Mucosa of stomach (tissue), 1 donor: ENCODE data around the gene SLC1A6.

Experiments used
- H3K27me3 ChIP-seq: one replicate; pipeline ENCODE4 v1.7.0; 2013; ENCODE audit warnings: mild to moderate bottlenecking, low read length; ENCODE audit not compliant: control insufficient read depth, insufficient read depth
- H3K36me3 ChIP-seq: one replicate; pipeline ENCODE4 v1.7.0; 2013; ENCODE audit warnings: low read length; ENCODE audit not compliant: control insufficient read depth, insufficient read depth
- H3K4me1 ChIP-seq: one replicate; pipeline ENCODE4 v1.7.0; 2013; ENCODE audit warnings: mild to moderate bottlenecking, low read length; ENCODE audit not compliant: control insufficient read depth, insufficient read depth
- H3K4me3 ChIP-seq: one replicate; pipeline ENCODE4 v1.7.0; 2013; ENCODE audit warnings: low read length
- H3K9ac ChIP-seq: one replicate; pipeline ENCODE4 v1.7.0; 2013; ENCODE audit warnings: mild to moderate bottlenecking, low read length, moderate library complexity
- H3K9me3 ChIP-seq: one replicate; pipeline ENCODE4 v1.7.0; 2013; ENCODE audit warnings: mild to moderate bottlenecking, low read length, moderate library complexity; ENCODE audit not compliant: control insufficient read depth
- donor health status: Pancreatic carcinoma.

SLC1A6 gene

DNA sequence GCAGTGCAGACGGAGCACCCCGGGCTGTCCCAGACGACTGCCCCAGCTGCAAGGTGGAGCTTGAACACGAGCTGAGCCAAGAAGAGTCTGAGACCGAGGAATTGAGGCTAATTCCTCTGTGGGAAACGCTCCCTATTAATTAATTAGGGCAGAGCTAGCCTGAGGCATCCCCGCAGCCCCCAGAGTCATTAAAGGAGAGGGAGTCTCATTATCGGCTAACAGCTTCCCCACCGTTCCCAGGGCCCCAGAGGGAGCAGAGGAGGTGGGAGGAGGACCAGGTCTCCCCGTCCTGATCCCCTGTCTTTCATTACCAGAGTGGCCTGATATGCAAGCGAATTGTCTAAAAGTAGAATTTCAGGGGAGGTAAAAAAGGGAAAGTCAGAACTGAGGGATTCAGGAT, 13.1 kb upstream of the SLC1A6 start:
- Histone ChIP-seq H3K36me3 (no peaks in the 10 kb centered on the region), H3K27me3 (peaks cover 2% of the 10 kb centered on the region), H3K9ac (no peak overlapping the region), H3K9me3 (no peaks in the 10 kb centered on the region), H3K4me1 (no peaks in the 10 kb centered on the region), H3K4me3 (no peak overlapping the region)

- Histone ChIP-seq H3K27me3 (peaks cover 6% of the 10 kb centered on the region), H3K4me1 (no peaks in the 10 kb centered on the region), H3K4me3 (no peak overlapping the region), H3K36me3 (no peaks in the 10 kb centered on the region), H3K9ac (no peak overlapping the region), H3K9me3 (no peaks in the 10 kb centered on the region)
Observed at GRCh38 chr19:14985133-14985532, 5.5 kb upstream of the SLC1A6 start.

GRCh38 chr19:14978161-14978776, 1.4 kb downstream of the SLC1A6 start:
- Histone ChIP-seq H3K36me3 (no peaks in the 10 kb centered on the region), H3K4me1 (no peaks in the 10 kb centered on the region), H3K9ac (no peak overlapping the region), H3K4me3 (no peak overlapping the region), H3K9me3 (no peaks in the 10 kb centered on the region), H3K27me3 (peaks cover 36% of the 10 kb centered on the region)

DNA sequence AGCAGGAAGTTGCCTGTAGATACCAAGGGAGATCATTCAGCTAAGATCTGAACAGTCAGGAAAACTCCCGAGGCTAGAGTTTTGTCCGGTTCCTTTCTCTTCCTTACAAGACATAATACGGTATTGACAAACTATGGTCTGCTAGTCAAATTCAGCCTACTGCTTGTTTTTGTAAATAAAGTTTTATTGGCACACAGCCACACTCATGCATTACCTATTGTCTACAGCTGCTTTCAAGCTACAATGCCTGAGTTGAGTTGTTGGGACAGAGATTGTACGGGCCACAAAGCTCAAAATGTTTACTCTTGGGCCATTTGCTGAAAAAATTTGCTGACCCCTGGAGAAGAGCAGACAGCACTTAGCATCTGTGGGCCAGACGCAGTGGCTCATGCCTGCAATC, 2.5 kb downstream of the SLC1A6 start:
- no peak overlapping the region for H3K9ac ChIP-seq
- H3K36me3 ChIP-seq, result no peaks in the 10 kb centered on the region
- H3K27me3 ChIP-seq, result peaks cover 36% of the 10 kb centered on the region
- H3K9me3 ChIP-seq, result no peaks in the 10 kb centered on the region
- H3K4me1 ChIP-seq, result no peaks in the 10 kb centered on the region
- no peak overlapping the region for H3K4me3 ChIP-seq

GRCh38 chr19:14974488-14974887, 5.2 kb downstream of the SLC1A6 start:
- Histone ChIP-seq H3K9ac (no peak overlapping the region), H3K27me3 (peaks cover 27% of the 10 kb centered on the region), H3K4me3 (no peak overlapping the region), H3K36me3 (no peaks in the 10 kb centered on the region), H3K9me3 (no peaks in the 10 kb centered on the region), H3K4me1 (no peaks in the 10 kb centered on the region)

GRCh38 chr19:14972676-14973075, 7.0 kb downstream of the SLC1A6 start:
- Histone ChIP-seq H3K4me3 (no peak overlapping the region), H3K9ac (no peak overlapping the region), H3K9me3 (no peaks in the 10 kb centered on the region), H3K4me1 (no peaks in the 10 kb centered on the region), H3K36me3 (no peaks in the 10 kb centered on the region), H3K27me3 (peaks cover 11% of the 10 kb centered on the region)

GRCh38 chr19:14971474-14971873, 8.2 kb downstream of the SLC1A6 start:
- no peaks in the 10 kb centered on the region for H3K4me1 ChIP-seq
- H3K36me3 ChIP-seq, result no peaks in the 10 kb centered on the region
- no peaks in the 10 kb centered on the region for H3K27me3 ChIP-seq
- no peaks in the 10 kb centered on the region for H3K9me3 ChIP-seq
- H3K4me3 ChIP-seq, result no peak overlapping the region
- H3K9ac ChIP-seq, result no peak overlapping the region

DNA sequence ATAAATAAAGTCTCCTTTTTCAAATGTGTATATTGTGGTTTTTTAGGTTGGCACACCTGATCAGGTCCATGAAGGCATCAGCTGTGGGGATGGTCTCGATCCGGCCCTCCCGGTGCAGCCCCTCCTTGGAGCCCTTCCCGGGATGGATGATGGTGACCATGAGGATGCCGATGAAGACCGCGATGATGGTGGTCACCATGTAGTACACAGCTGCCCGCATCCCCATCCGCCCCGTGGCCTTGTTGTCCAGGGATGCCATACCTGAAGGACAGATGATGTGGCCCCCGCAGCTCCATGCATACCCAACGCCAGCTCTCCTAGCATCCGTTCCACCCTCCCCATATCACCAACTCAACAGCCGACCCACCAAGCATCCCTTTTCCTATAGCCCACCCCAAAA, 11.4 kb downstream of the SLC1A6 start:
- H3K4me3 ChIP-seq, result no peak overlapping the region

DNA sequence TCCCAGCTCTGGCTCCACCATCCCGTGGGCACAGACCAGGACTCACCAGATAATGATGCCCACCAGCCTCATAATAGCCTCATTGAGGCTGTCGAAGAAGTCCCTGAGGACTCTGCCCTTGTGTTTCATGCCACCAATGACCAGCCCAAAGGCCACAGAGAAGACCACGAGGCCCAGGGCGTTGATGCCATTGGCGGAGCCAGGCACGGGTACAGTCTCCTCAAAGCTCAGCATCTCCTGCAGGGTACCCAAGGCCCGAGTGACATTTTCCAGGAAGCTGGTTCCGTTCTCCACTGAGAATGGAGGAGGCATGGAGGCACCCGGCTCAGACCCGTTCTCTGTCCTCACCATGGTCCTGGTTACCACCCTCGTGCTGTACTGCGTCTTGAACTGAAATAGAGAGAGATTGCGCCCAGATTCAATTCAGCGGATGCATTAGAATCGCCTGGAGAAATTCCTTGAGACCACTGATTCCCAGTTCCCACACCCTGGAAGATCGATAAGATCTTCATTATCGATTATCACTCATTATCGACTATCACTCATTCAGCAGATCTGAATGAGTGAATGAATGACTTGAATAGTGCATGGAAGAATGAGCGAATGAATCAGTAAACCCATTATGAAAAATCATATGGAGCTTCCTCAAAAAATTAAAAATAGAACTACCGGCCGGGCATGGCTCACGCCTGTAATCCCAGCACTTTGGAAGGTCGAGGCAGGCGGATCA, 17.5 kb downstream of the SLC1A6 start:
- H3K4me3 ChIP-seq, result no peak overlapping the region
- no peak overlapping the region for H3K9ac ChIP-seq
- H3K9me3 ChIP-seq, result no peaks in the 10 kb centered on the region
- H3K27me3 ChIP-seq, result no peaks in the 10 kb centered on the region
- no peaks in the 10 kb centered on the region for H3K36me3 ChIP-seq
- no peaks in the 10 kb centered on the region for H3K4me1 ChIP-seq

More for the DNA sequence above, 11.4 kb downstream of the SLC1A6 start:
- Histone ChIP-seq H3K9me3 (no peaks in the 10 kb centered on the region), H3K4me1 (no peaks in the 10 kb centered on the region), H3K36me3 (no peaks in the 10 kb centered on the region), H3K9ac (no peak overlapping the region), H3K27me3 (no peaks in the 10 kb centered on the region)

DNA sequence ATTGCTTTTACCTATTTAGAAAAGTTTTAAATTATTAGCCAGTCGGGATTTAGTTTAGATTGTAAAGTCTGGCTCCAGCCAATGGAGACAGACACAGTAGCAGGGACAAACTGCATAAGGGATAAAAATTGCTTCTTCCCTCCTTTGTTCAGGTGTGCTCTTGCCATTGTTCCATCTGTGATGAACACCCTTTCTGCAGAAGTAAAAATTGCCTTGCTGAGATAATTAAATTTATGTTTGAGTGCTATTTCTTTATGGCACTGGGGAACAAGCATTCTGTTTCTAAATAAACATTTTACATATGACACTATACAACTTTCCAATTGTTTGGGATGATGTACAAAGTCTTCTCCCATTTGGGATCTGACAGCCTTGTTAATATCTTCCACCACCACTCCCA, 20.4 kb downstream of the SLC1A6 start:
- H3K4me1 ChIP-seq, result no peaks in the 10 kb centered on the region
- H3K27me3 ChIP-seq, result no peaks in the 10 kb centered on the region
- no peak overlapping the region for H3K9ac ChIP-seq
- H3K4me3 ChIP-seq, result no peak overlapping the region
- no peaks in the 10 kb centered on the region for H3K36me3 ChIP-seq
- no peaks in the 10 kb centered on the region for H3K9me3 ChIP-seq

DNA sequence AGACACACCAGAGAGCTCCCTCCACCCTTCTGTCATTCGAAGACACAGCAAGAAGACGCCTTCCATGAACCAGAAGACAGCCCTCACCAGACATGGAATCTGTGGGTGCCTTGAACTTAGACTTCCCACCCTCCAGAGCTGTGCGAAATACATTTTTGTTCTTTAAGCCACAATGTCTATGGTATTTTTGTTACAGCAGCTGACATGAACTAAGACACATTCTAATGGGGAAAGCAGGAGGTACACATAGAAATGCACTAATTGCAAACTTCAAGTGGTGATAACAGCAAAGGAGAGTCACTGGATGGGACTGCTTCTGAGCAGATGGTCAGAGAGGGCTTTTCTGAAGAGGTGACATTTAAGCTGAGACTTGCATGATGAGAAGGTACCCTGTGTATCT, 22.2 kb downstream of the SLC1A6 start:
- H3K9ac ChIP-seq, result no peak overlapping the region

GRCh38 chr19:14954071-14954655, 25.5 kb downstream of the SLC1A6 start:
- H3K27me3 ChIP-seq, result no peaks in the 10 kb centered on the region
- H3K36me3 ChIP-seq, result no peaks in the 10 kb centered on the region
- H3K9me3 ChIP-seq, result no peaks in the 10 kb centered on the region
- H3K4me1 ChIP-seq, result no peaks in the 10 kb centered on the region
- H3K4me3 ChIP-seq, result no peak overlapping the region
- H3K9ac ChIP-seq, result no peak overlapping the region

More for the DNA sequence above, 22.2 kb downstream of the SLC1A6 start:
- no peaks in the 10 kb centered on the region for H3K36me3 ChIP-seq
- no peaks in the 10 kb centered on the region for H3K4me1 ChIP-seq
- H3K9me3 ChIP-seq, result no peaks in the 10 kb centered on the region
- no peak overlapping the region for H3K4me3 ChIP-seq
- no peaks in the 10 kb centered on the region for H3K27me3 ChIP-seq
